ENCODE results near the gene SHISA6. TPM values are rescaled to one million over a fixed set of nuclear protein-coding genes. Genes with fewer than 3 reads are reported as not detected.

Gene SHISA6
- total RNA-seq, 4 donors from 2014 or later = 0.14 to 4.2 (median 0.32) TPM; not detected in 1

- no peaks in the 10 kb centered on the region for H3K4me1 ChIP-seq
- H3K9me3 ChIP-seq = no peaks in the 10 kb centered on the region
- WGBS, 2 donors (ENCODE audit: low coverage in 1 of 2) = 83 to 84% methylated on average over 7 to 14 of the region's 14 CpGs
- no peak overlapping the region for H3K27ac ChIP-seq
- H3K36me3 ChIP-seq = no peaks in the 10 kb centered on the region
- TF ChIP-seq CTCF (IDR thresholded peaks at IDR 0.05) (no peak), POLR2A (IDR thresholded peaks at IDR 0.05) (no peak), POLR2AphosphoS5 (IDR thresholded peaks at IDR 0.05) (no peak), EP300 (IDR thresholded peaks at IDR 0.05; ENCODE audit: low read depth) (no peak)
- in situ Hi-C loops (cut with MboI; ENCODE audit: low pct_ligation_motif_present in 1 of 4, low pct_unique_long_range_greater_than_20kb in 1 of 4, low sequenced_read_pairs in 3 of 4) = no loop called here
- intact Hi-C loops (cut with DNase I; ENCODE audit: low total_unique reads) = no loop called here
- no peak for DNase-seq
- no peaks in the 10 kb centered on the region for H3K27me3 ChIP-seq
- H3K4me3 ChIP-seq = no peak overlapping the region
Measured at GRCh38 chr17:11490171-11490755, 249.2 kb downstream of the SHISA6 start.

GRCh38 chr17:11492511-11492910, 251.5 kb downstream of the SHISA6 start:
- Histone ChIP-seq H3K9me3 (no peaks in the 10 kb centered on the region), H3K27me3 (no peaks in the 10 kb centered on the region), H3K4me1 (no peaks in the 10 kb centered on the region), H3K27ac (no peak overlapping the region), H3K36me3 (no peaks in the 10 kb centered on the region), H3K4me3 (no peak overlapping the region)
- intact Hi-C loops (cut with DNase I; ENCODE audit: low total_unique reads) (no loop called here), in situ Hi-C loops (cut with MboI; ENCODE audit: low pct_ligation_motif_present in 1 of 4, low pct_unique_long_range_greater_than_20kb in 1 of 4, low sequenced_read_pairs in 3 of 4) (no loop called here)
- TF ChIP-seq POLR2A (IDR thresholded peaks at IDR 0.05) (no peak), CTCF (IDR thresholded peaks at IDR 0.05) (no peak), EP300 (IDR thresholded peaks at IDR 0.05; ENCODE audit: low read depth) (no peak), POLR2AphosphoS5 (IDR thresholded peaks at IDR 0.05) (no peak)
- DNase-seq = no peak
- WGBS, 2 donors (ENCODE audit: low coverage in 1 of 2) = 89% methylated on average over 1 of the region's 1 CpG; no CpG with 5 or more reads in 1 of the 2 donors

- intact Hi-C loops (cut with DNase I; ENCODE audit: low total_unique reads) (no loop called here), in situ Hi-C loops (cut with MboI; ENCODE audit: low pct_ligation_motif_present in 1 of 4, low pct_unique_long_range_greater_than_20kb in 1 of 4, low sequenced_read_pairs in 3 of 4) (no loop called here)
- H3K27ac ChIP-seq = no peak overlapping the region
- H3K27me3 ChIP-seq = no peaks in the 10 kb centered on the region
- H3K9me3 ChIP-seq = no peaks in the 10 kb centered on the region
- no peak for DNase-seq
- no peak overlapping the region for H3K4me3 ChIP-seq
- no peaks in the 10 kb centered on the region for H3K4me1 ChIP-seq
- H3K36me3 ChIP-seq = no peaks in the 10 kb centered on the region
- TF ChIP-seq POLR2AphosphoS5 (IDR thresholded peaks at IDR 0.05) = no peak
- no peak for TF ChIP-seq EP300 (IDR thresholded peaks at IDR 0.05; ENCODE audit: low read depth)
- TF ChIP-seq CTCF (IDR thresholded peaks at IDR 0.05) = no peak
- TF ChIP-seq POLR2A (IDR thresholded peaks at IDR 0.05) = no peak
Measured at GRCh38 chr17:11493936-11494335, 252.9 kb downstream of the SHISA6 start.

GRCh38 chr17:11495613-11496012, 254.6 kb downstream of the SHISA6 start:
- DNase-seq = no peak
- 60 to 83% methylated on average over 1 to 3 of the region's 3 CpGs for WGBS, 2 donors (ENCODE audit: low coverage in 1 of 2)
- Histone ChIP-seq H3K36me3 (no peaks in the 10 kb centered on the region), H3K4me1 (no peaks in the 10 kb centered on the region), H3K4me3 (no peak overlapping the region), H3K27me3 (no peaks in the 10 kb centered on the region), H3K27ac (no peak overlapping the region), H3K9me3 (no peaks in the 10 kb centered on the region)
- TF ChIP-seq POLR2A (IDR thresholded peaks at IDR 0.05) (no peak), CTCF (IDR thresholded peaks at IDR 0.05) (no peak), POLR2AphosphoS5 (IDR thresholded peaks at IDR 0.05) (no peak), EP300 (IDR thresholded peaks at IDR 0.05; ENCODE audit: low read depth) (no peak)
- intact Hi-C loops (cut with DNase I; ENCODE audit: low total_unique reads) = no loop called here
- in situ Hi-C loops (cut with MboI; ENCODE audit: low pct_ligation_motif_present in 1 of 4, low pct_unique_long_range_greater_than_20kb in 1 of 4, low sequenced_read_pairs in 3 of 4) = no loop called here

Data from transverse colon (tissue), 4 donors.